ENCODE measurements around the gene PROM1. TPM values are rescaled to one million over a fixed set of nuclear protein-coding genes. Genes with fewer than 3 reads are reported as not detected.

PROM1 gene
- total and polyA plus RNA-seq, 2 donors from 2014 or later = 28.8 to 276 TPM

GRCh38 chr4:15955670-15956069 is 128.2 kb downstream of the PROM1 start:
- Histone ChIP-seq H3K36me3 (ENCODE audit: control insufficient read depth in 2 of 3, insufficient read depth in 3 of 3, low read length in 3 of 3) (no peaks in the 10 kb centered on the region), H3K9me3 (ENCODE audit: control insufficient read depth in 2 of 3, insufficient read depth in 1 of 3, low read length in 3 of 3) (peaks cover 0 to 4% (median 0%) of the 10 kb centered on the region in 3 donors), H3K4me3 (ENCODE audit: low read length in 3 of 3) (no peak overlapping the region), H3K27ac (ENCODE audit: low read depth in 2 of 2, low read length in 2 of 2) (no peak overlapping the region), H3K9ac (ENCODE audit: low read length in 3 of 3) (no peak overlapping the region), H3K27me3 (ENCODE audit: control insufficient read depth, insufficient read depth, low read length) (no peaks in the 10 kb centered on the region), H3K4me1 (ENCODE audit: control insufficient read depth in 2 of 3, insufficient read depth in 2 of 3, low read depth in 1 of 3, low read length in 3 of 3) (no peaks in the 10 kb centered on the region)
- FAIRE-seq (no peak), DNase-seq (no peak)
- TF ChIP-seq CTCF (IDR thresholded peaks at IDR 0.05; ENCODE audit: borderline replicate concordance, extremely low read depth, insufficient read depth) = no peak
- intact Hi-C loops (cut with DNase I) = loop anchor here (5.0 kb wide), 1 partner anchor 73 kb away; no protein-coding TSS in a partner anchor

- TF ChIP-seq CTCF (IDR thresholded peaks at IDR 0.05; ENCODE audit: borderline replicate concordance, extremely low read depth, insufficient read depth) = no peak
- Histone ChIP-seq H3K27me3 (ENCODE audit: control insufficient read depth, insufficient read depth, low read length) (no peaks in the 10 kb centered on the region), H3K9me3 (ENCODE audit: control insufficient read depth in 2 of 3, insufficient read depth in 1 of 3, low read length in 3 of 3) (peaks cover 0 to 4% (median 0%) of the 10 kb centered on the region in 3 donors), H3K4me3 (ENCODE audit: low read length in 3 of 3) (no peak overlapping the region), H3K4me1 (ENCODE audit: control insufficient read depth in 2 of 3, insufficient read depth in 2 of 3, low read depth in 1 of 3, low read length in 3 of 3) (no peaks in the 10 kb centered on the region), H3K9ac (ENCODE audit: low read length in 3 of 3) (no peak overlapping the region), H3K36me3 (ENCODE audit: control insufficient read depth in 2 of 3, insufficient read depth in 3 of 3, low read length in 3 of 3) (no peaks in the 10 kb centered on the region), H3K27ac (ENCODE audit: low read depth in 2 of 2, low read length in 2 of 2) (no peak overlapping the region)
- DNase-seq (no peak), FAIRE-seq (no peak)
- intact Hi-C loops (cut with DNase I) = no loop called here
Measured at GRCh38 chr4:15953625-15954024, 130.2 kb downstream of the PROM1 start.

DNA sequence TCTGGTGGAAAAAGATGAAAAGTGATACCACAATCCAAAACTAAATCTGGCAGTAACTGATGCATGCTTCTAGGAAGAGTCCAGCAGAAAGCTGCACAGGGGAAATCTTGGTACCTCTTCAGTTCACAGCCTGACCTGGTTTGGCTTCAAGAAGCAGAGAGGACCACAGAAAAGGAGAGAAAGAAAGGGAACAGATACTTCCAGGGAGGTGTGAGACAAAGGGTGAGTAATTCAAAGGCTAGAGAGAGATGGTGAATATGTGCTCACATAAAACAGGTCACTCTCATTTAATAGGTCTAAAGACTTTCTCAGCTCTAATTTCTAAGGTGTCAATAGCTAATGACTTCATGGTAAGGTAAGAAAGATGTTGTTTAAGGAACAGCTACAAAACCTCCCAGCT is 132.0 kb downstream of the PROM1 start:
- H3K27ac ChIP-seq (ENCODE audit: low read depth in 2 of 2, low read length in 2 of 2) = no peak overlapping the region
- no peak for TF ChIP-seq CTCF (IDR thresholded peaks at IDR 0.05; ENCODE audit: borderline replicate concordance, extremely low read depth, insufficient read depth)
- H3K4me1 ChIP-seq (ENCODE audit: control insufficient read depth in 2 of 3, insufficient read depth in 2 of 3, low read depth in 1 of 3, low read length in 3 of 3) = no peaks in the 10 kb centered on the region
- intact Hi-C loops (cut with DNase I) = no loop called here
- no peaks in the 10 kb centered on the region for H3K27me3 ChIP-seq (ENCODE audit: control insufficient read depth, insufficient read depth, low read length)
- H3K36me3 ChIP-seq (ENCODE audit: control insufficient read depth in 2 of 3, insufficient read depth in 3 of 3, low read length in 3 of 3) = no peaks in the 10 kb centered on the region
- no peak overlapping the region for H3K4me3 ChIP-seq (ENCODE audit: low read length in 3 of 3)
- DNase-seq (no peak), FAIRE-seq (no peak)
- no peak overlapping the region for H3K9ac ChIP-seq (ENCODE audit: low read length in 3 of 3)
- peaks cover 0 to 4% (median 0%) of the 10 kb centered on the region in 3 donors for H3K9me3 ChIP-seq (ENCODE audit: control insufficient read depth in 2 of 3, insufficient read depth in 1 of 3, low read length in 3 of 3)

GRCh38 chr4:15948826-15949225 is 135.0 kb downstream of the PROM1 start:
- no peaks in the 10 kb centered on the region for H3K4me1 ChIP-seq (ENCODE audit: control insufficient read depth in 2 of 3, insufficient read depth in 2 of 3, low read depth in 1 of 3, low read length in 3 of 3)
- DNase-seq (no peak), FAIRE-seq (no peak)
- no peak overlapping the region for H3K9ac ChIP-seq (ENCODE audit: low read length in 3 of 3)
- intact Hi-C loops (cut with DNase I) = loop anchor here (5.0 kb wide), 1 partner anchor 72 kb away; no protein-coding TSS in a partner anchor
- H3K36me3 ChIP-seq (ENCODE audit: control insufficient read depth in 2 of 3, insufficient read depth in 3 of 3, low read length in 3 of 3) = no peaks in the 10 kb centered on the region
- no peaks in the 10 kb centered on the region for H3K27me3 ChIP-seq (ENCODE audit: control insufficient read depth, insufficient read depth, low read length)
- TF ChIP-seq CTCF (IDR thresholded peaks at IDR 0.05; ENCODE audit: borderline replicate concordance, extremely low read depth, insufficient read depth) = no peak
- no peak overlapping the region for H3K27ac ChIP-seq (ENCODE audit: low read depth in 2 of 2, low read length in 2 of 2)
- H3K4me3 ChIP-seq (ENCODE audit: low read length in 3 of 3) = no peak overlapping the region
- H3K9me3 ChIP-seq (ENCODE audit: control insufficient read depth in 2 of 3, insufficient read depth in 1 of 3, low read length in 3 of 3) = peaks cover 0 to 4% (median 0%) of the 10 kb centered on the region in 3 donors

Data from kidney (tissue), 14 donors.